HG02840 (cell line): ENCODE results near the gene EFNB2.
A peak's percentile ranks its signal among the peaks of the same experiment; 100 is the strongest.

Experiments used
- ATAC-seq: cut with Tn5 transposase; IDR thresholded peaks from one replicate; pipeline ENCODE4 v1.9.1; 2021; ENCODE audit warnings: mild to moderate bottlenecking, moderate library complexity, moderate number of reproducible peaks; ENCODE audit not compliant: unreplicated experiment, low FRiP score

EFNB2 gene

GRCh38 chr13:106551350-106551749, 15.9 kb upstream of the EFNB2 start:
- ATAC-seq: no peak

GRCh38 chr13:106550570-106551135, 15.2 kb upstream of the EFNB2 start:
- no peak for ATAC-seq

GRCh38 chr13:106548064-106548696, 12.7 kb upstream of the EFNB2 start:
- no peak for ATAC-seq

GRCh38 chr13:106541826-106542225, 6.4 kb upstream of the EFNB2 start:
- ATAC-seq: no peak

GRCh38 chr13:106540613-106541012, 5.2 kb upstream of the EFNB2 start:
- ATAC-seq: no peak

GRCh38 chr13:106537521-106537920, 2.1 kb upstream of the EFNB2 start:
- no peak for ATAC-seq

- ATAC-seq: peak; percentile 27
Measured at GRCh38 chr13:106536244-106537034, 977 bp upstream of the EFNB2 start.

- ATAC-seq: peak; percentile 30
Measured at GRCh38 chr13:106534639-106535551, 567 bp downstream of the EFNB2 start.

- no peak for ATAC-seq
Measured at GRCh38 chr13:106533943-106534638, 1.4 kb downstream of the EFNB2 start.

- ATAC-seq: no peak
Measured at GRCh38 chr13:106533101-106533942, 2.1 kb downstream of the EFNB2 start.

GRCh38 chr13:106532111-106532929, 3.1 kb downstream of the EFNB2 start:
- no peak for ATAC-seq

- ATAC-seq: no peak
Measured at GRCh38 chr13:106530980-106531481, 4.4 kb downstream of the EFNB2 start.

- ATAC-seq: no peak
Measured at GRCh38 chr13:106530171-106530851, 5.2 kb downstream of the EFNB2 start.

- no peak for ATAC-seq
Measured at GRCh38 chr13:106529415-106530170, 5.9 kb downstream of the EFNB2 start.

GRCh38 chr13:106528718-106529414, 6.6 kb downstream of the EFNB2 start:
- no peak for ATAC-seq

- ATAC-seq: no peak
Measured at GRCh38 chr13:106527826-106528225, 7.6 kb downstream of the EFNB2 start.
